K562 (cell line): ENCODE measurements around the gene TBC1D32.

Source experiments
- CTCF ChIP-seq, 3 experiments: IDR thresholded peaks in 2 of 3; conservative IDR thresholded peaks in 1 of 3; 2 replicates each; pipeline ENCODE4 v1.5.1; 2011 to 2012; ENCODE audit warnings: low read length in 3 of 3, mild to moderate bottlenecking in 3 of 3, control low read depth in 2 of 3, improper control_type of control experiment in 1 of 3, inconsistent platforms in 1 of 3, low read depth in 1 of 3, mixed read lengths in 1 of 3, moderate library complexity in 1 of 3; ENCODE audit not compliant: insufficient read depth in 2 of 3
- EHMT2 ChIP-seq: fragments of 450-650 bp; IDR thresholded peaks from 2 replicates; pipeline ENCODE4 v1.6.1; 2018; ENCODE audit warnings: antibody characterized with exemption
- KDM5B ChIP-seq: fragments of 200-600 bp; sonication (generic); IDR thresholded peaks from 2 replicates; pipeline ENCODE4 v1.6.1; 2012; ENCODE audit warnings: low read depth, mild to moderate bottlenecking, moderate library complexity, low read length, control low read depth, inconsistent platforms; ENCODE audit not compliant: insufficient replicate concordance
- ZNF668 ChIP-seq: fragments of 250-450 bp; sonication (Bioruptor Pico); IDR thresholded peaks from 2 replicates; pipeline ENCODE4 v1.8.0; 2022; ENCODE audit warnings: mild to moderate bottlenecking, inconsistent platforms
- TF ChIP-seq, protein P1 (sequence below): fragments of 250-450 bp; sonication (Bioruptor Pico); IDR thresholded peaks from 2 replicates; pipeline ENCODE4 v1.8.0; 2021; ENCODE audit warnings: mild to moderate bottlenecking, moderate library complexity

- TF ChIP-seq EHMT2 = no peak
- no peak for TF ChIP-seq ZNF668
- TF ChIP-seq, protein P1, sequence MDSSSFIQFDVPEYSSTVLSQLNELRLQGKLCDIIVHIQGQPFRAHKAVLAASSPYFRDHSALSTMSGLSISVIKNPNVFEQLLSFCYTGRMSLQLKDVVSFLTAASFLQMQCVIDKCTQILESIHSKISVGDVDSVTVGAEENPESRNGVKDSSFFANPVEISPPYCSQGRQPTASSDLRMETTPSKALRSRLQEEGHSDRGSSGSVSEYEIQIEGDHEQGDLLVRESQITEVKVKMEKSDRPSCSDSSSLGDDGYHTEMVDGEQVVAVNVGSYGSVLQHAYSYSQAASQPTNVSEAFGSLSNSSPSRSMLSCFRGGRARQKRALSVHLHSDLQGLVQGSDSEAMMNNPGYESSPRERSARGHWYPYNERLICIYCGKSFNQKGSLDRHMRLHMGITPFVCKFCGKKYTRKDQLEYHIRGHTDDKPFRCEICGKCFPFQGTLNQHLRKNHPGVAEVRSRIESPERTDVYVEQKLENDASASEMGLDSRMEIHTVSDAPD (CRISPR knock-in tag) = no peak
- TF ChIP-seq KDM5B = no peak
- TF ChIP-seq CTCF (IDR thresholded peaks at IDR 0.05 in 2 of 3, conservative IDR thresholded peaks at IDR 0.05 in 1 of 3; ENCODE audit: insufficient read depth in 2 of 3, low read depth in 1 of 3, low read length in 3 of 3) = no peak
Observed at GRCh38 chr6:121334299-121335086, at the start of gene TBC1D32.
